Femur (tissue), 1 donor: ENCODE data around the gene SLC8B1.

Experiments
- DNase-seq: peaks from one replicate; pipeline ENCODE4 v3.0.0-alpha.2; 2017

The SLC8B1 gene

DNA sequence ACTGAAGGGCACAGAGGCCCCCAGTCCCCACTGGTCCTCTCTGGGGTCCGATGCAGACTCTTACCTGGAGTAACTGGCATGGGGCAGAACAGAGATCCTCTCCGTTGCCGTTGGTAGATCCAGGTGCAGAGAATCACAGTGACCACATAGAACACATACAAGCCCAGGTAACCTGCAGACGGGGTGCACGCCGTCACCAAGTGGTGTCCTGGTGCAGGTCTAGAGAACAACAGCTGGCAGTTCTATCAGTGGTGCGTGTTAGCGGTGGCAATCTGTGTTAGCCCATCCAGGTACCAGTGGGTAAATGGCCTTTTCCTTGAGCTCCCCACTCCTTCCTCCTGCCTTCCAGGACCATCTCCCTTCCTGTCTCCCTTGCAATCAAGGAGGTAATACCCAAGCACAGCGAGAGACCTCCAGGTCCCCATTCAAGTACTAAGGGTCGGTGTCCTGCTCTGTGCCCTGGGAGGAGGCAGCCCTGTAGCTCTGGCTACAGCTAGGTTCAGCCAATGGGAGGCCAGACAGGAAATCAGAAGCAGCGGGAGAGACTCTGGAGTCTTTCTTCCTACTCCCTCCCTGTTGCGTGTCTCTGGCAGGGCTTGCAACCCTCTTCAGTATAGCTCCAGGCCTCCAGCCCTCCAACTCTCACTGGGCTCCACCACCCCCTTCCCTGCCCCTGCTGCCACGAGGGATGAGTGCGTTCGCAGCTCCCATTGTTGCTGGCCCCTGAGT lies 15.8 kb downstream of the SLC8B1 start:
- no peak for DNase-seq

DNA sequence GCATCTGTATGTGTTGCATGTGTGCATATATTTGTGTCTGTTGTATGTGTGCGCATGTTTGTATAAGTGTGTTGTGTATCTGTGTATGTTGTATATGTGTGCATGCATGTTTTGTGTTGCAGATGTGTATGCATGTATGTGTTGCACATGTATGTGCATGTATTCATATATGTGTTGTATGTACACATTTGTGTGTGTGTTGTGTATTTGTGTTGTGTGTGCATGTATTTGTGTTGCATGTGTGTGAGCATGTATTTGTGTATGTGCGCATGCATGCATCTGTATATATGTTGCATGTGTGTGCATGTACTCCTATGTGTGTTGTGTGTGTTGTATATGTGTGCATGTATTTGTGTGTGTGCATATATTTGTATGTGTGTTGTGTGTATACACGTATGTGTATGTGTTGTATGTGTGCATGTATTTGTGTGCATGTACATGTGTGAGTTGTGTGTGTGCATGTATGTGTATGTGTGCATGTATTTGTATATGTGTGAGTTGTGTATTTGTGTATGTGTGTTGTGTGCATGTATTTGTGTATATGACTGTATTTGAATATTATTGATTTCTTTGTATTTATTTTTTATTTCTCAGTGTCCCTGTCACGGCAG lies 16.8 kb downstream of the SLC8B1 start:
- no peak for DNase-seq

DNA sequence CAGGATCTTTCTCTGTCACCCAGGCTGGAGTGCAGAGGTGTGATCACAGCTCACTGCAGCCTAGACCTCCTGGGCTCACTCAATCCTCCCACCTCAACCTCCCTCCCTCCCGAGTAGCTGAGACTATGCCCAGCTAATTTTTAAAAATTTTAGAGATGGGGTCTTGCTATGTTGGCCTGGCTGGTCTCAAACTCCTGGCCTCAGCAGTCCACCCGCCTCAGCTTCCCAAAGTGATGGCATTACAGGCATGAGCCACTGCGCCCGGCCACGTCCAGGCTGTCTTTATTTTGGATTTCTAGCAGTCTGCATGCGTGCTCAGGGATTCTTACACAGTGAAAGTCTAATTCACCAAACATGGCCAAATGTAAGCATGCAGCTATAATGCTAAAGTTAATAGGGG lies 17.8 kb downstream of the SLC8B1 start:
- DNase-seq, result no peak

DNA sequence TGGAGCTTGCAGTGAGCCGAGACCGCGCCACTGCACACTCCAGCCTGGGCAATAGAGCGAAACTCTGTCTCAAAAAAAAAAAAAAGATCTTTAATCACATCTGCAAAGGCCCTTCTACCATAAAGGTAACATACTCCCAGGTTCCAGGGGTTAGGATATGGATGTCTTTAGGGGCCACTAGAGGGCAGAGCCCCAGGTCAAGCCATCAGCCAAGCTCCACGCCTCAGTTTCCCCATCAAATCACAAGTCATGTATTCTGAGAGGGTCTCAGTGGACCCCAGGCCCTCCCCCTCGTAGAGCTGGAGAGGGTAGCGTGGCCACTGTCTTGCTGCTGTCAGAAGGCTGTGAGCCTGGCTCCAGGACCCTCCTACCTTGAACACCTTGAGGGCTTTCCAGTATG lies 18.8 kb downstream of the SLC8B1 start:
- no peak for DNase-seq

DNA sequence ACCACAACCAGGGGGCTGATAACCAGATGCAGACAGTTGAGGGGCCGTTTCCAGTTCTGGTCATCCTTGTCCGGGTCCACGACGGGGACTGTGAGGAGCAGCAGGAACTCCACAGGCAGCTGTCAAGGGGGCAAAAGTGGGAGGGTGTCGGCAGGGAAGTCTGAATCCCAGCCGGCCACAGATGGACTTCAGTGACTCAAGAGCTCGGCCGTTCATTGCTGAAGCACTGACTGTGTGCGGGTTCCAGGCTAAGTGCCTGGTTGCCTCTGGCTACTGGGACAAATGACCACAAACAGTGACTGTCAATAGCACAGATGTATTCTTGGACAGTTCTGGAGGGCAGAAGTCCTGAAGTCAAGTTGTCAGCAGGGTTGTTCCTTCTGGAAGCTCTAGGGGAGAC lies 19.6 kb downstream of the SLC8B1 start:
- no peak for DNase-seq

DNA sequence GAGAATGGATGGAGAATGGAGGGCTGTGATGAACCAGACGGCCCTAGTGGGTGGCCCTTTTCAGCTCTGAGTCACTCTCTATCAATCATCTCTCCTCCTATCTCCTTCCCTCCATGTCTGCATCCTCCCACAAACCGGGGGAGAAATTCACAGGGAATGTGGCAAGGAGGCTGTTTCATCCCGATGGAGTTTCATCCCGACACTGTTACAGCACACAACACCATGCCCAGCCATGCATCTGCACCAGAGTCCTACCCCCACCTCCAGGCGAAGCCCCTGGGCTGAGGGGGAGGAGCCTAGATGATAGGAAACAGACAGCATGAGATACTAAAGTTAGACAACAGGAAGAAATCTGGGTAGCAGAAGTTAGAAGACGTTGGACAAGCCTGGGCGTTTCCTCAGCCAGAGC lies 20.8 kb downstream of the SLC8B1 start:
- no peak for DNase-seq

DNA sequence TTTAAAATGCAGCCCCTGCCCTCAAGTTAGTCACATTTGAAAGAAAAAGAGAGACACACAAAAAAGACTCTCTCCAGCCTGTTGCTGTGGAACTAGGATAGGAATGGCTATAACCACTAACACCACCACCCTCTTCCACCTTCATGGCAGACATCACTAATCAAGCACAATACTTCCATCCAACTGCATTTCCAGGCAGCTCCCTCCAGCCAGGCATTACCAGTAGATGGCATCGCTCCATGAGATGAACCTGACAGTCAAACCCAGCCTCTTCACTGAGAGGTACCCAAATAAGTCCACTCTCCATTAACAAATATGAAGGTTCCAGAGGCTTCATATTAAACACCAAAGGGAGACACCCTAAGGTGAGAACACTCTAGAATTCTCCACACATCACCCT lies 24.4 kb downstream of the SLC8B1 start:
- no peak for DNase-seq

DNA sequence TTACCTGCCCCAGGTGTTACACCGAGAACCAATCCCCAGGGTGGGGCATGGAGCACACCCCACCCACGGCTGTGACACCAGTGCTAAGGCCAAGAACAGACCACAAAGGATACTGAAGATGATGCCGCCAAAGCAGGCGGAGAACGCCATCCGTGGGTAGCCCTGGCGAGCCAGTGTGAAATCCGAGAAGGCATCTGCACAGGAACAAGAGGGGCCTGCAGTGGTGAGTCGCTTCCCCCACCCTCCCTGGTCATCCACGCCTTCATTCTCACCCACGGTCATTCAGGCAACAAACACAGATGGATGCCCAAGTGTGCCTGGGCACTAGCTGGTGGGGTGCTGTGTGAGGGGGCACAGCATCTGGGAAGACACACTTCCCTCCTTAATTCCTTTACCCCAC lies 28.5 kb downstream of the SLC8B1 start:
- no peak for DNase-seq

DNA sequence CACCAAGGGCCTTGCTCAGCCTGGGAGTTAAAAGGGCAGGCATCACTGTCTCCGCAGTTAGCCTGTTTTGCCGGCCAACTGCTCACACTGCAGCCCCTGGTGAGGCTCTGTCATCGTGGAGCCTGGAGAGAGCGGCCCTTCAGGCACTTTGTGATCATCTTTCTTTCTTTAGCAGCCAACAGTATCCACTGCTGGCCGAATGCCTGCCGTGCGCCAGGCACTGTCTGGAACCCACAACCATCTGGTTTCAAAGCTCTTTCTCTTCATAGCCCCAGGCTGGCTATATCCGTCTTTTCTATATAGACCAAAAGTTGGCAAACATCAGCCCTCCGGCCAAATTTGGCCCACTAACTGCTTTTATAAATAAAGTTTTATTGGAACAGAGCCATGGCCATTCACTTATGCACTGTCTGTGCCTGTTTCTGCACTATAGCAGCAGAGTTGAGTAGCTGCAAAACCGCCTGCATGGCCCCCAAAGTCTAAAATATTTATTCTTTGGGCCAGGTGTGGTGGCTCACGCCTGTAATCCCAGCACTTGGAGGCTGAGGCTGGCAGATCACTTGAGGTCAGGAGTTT lies 29.5 kb downstream of the SLC8B1 start:
- DNase-seq, result no peak

DNA sequence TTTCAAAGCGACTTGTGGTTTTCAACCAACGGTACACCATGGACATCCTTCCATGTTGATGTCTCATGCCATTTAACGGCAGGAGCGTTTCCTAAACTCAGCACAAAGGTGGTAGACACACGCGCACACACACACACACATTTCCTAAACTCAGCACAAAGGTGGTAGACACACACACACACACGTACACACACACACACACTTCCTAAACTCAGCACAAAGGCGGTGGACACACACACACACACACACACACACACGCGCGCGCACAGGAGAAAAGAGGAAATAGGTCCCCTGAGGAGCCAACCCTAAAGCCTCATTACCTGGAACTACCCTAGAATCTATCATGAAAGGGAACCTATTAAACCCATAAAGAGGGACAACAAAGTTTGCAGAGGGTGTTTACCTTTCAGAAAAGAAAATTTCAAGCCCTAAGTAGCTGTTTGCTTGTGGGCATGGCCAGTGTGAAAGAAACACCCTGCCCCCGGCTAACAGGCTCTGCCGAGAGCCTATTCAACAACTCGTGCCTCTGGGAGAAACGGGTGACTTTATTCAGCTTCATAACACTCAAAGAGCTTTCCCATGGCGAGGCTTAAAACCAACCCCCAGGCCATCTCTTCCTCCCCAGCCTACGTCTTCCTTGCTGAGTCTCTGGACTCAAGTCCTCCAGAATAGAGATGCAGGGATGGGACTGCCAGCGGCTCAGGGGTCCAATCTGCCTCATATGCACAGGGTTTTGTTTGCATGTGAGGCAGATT lies 31.8 kb downstream of the SLC8B1 start:
- DNase-seq, result no peak

DNA sequence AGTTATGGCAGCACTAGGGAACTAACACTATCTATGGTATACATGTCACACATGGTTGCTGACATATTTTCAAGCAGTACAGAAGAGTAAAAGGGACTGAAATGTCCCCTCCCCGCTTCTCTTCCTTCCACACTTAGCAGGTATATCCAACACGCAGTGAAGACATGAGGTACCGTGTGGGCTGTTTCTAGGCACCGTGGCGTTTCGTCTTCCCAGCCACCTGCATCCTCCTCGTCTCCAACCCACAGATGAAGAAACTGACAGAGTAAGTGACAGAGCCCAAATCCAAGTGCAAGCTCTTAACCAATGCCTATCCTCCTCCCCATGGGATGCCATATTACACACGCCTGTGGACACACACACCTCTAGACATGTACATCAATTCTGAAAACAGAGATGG lies 32.4 kb downstream of the SLC8B1 start:
- DNase-seq, result no peak

DNA sequence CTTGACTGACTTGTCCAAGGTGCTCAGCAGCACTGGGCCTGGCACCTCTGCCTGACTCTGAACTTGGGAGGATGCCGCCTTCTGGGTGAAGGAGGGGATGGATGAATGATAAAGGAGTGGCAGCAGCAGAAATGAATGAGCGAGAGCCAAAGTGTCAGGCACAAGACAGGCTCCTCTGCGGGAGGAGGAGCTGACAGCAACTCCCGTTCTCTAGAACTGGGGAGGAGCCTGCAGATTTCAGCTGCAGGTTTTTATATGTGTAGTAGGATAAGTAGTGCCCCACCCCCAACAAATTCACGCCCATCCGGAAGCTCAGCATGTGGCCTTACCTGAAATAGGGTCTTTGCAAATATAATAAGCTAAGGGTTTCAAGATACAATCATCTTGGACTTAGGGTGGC lies 33.1 kb downstream of the SLC8B1 start:
- no peak for DNase-seq

DNA sequence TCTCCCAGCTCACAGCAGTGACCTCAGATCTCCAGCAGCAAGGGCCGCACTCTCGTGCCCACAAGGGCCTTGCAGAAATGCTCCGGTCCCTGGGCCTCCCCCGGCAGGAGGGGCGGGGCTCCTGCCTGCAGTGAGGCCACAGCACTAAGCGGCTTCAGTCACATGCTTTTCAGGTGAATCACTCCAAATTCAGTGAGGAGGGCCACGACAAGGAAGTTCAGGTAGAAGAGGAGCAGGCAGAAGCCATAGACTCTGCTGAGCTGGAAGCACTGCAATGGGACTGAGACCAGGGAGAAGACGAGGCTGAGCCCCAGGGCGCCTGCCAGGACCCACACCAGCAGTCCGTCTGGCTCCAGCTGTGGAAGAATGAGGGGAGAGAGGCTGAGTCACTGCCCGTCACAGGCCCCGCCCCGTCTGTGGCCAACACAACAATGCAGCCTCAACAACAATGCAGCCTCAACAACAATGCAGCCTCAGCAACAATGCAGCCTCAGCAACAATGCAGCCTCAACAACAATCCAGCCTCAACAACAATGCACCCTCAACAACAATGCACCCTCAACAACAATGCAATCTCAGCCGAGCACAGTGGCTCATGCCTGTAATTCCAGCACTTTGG lies 35.2 kb downstream of the SLC8B1 start:
- no peak for DNase-seq

DNA sequence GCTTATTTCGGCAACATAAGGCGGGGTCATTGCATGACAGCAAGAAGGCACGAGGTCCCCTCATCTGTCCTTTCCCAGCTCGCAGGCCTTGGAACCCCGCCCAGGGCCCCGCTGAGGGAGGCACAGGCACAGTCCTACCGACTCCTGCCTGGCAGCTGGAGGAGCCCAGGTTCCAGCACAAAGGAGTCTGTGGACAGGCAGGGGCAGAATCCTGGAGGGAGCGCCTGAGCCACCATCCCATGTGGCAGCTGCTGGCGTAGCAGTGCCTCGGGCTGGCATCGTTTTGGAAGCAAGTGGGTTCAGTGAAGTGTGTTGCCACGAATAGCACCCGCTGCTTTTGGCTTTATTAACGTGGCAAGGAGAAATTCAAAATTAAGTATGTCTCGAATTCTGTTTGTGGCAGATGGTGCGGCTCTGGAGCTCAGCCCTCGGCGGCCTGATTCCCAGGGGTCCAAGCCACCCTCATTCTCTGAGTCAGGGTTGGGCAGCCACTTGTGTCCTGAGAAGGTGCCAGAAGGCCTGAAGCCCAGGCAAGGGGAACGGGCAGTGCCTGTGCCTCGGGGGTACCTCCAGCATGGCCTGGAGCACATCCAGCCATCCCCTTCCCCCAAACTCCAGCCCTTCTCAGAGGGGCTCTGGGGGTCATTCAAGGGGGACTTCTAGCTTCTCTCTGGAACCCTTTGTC lies 35.9 kb downstream of the SLC8B1 start:
- DNase-seq, result peak; percentile 53

DNA sequence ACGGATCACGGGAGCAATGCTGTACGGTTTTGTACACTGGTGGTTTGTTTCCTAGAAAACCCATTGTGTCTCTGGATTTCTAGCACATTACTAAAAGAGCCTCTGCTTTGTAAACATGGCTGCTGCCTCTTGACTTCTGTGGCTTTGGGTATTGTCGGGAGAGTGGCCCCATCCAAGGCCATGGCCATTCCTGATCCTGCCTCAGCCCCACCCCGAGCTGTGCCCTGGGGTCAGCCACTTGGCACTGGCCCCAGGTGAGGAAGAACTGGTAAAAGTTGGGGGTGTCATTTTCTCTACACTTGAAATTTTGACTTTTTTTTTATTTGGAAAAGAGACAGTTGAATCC lies 36.5 kb downstream of the SLC8B1 start:
- no peak for DNase-seq

DNA sequence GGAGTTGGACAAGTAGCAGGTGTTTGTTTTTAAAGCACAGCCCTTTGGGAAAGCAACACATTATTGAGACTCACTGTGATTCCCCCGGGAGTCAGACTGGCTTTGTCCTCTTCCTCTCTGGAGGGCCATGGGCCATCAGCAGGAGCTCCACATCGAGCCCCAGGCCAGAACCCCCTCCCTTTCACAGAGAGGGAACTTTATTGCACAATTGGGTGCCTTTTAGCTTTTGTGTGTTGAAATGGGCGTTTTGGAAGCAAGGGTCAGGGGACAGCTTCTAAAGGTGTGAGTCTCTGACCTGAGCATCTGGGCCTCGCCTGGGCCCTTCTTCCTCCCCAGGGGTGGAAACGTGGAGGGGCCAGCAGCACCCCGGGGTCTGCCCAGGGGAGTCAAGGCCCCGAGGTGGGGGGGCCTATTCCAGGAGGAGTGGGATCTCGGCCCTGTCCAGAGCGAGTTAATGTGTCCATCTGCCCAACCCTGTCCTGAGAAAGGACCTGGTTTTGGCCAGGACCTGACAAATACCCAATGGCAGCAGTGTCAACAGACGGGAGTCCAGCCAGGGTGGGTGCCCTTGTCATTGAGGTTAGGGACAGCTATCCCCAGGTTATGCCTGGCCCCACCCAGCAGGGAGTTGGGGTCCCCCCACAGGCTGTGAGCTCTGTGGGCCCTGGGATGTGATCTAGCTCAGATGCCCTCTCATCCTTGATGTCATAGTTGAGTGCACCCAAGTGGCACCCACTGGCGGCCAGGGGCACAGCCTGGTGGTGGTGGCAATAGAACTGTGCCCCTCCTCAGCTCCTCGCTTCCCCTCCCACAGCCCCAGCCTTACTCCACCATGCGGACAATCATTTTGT lies 37.1 kb downstream of the SLC8B1 start:
- no peak for DNase-seq

DNA sequence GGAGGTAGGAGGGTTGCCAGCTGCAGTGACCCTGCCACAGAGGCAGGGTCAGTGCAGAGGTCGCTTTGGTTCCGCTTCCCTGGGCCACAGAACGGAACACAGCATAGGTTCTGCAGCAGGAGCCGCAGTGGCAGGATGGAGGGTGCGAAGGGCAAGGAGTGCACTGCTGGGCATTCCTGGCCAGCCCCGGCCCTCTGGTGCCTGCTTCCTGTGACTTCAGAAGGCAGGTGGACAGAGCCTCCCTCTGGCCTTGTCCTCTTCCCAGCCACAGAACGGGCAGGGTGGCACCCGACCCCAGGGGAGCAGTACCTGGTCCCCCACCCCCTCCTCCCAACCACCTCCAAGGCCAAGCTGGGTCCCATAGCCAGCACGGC lies 37.7 kb downstream of the SLC8B1 start:
- no peak for DNase-seq

DNA sequence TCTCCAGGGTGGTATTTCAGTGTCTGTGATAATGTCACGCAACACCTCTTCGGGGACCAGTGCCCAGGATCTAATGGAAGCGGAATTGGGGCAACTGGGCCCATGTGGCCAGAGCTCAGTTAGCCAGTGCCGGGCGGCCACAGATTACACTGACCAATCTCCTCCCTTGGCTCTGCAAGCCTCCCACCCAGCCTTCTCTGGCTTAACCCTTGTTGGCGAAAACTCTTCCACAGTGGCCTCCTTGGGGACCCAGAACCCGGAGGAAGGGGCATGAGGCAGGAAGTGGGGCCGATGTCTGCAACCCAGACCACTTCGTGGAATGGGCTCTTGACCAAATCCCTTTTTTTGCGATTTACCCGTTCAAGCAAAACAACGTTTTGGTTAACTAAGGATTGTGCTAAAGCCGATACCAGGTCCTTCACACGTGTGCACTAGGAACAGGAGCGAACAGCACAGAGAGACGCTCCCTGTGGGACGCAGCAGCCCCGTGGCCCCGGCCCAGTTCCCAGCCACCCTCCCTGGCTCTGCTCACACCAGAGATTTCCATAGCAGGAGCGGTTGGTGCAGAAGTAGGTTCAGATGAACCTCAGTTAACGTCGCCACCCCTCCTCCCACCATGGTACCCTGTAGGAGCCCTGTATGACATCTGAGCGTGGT lies 38.2 kb downstream of the SLC8B1 start:
- DNase-seq, result no peak

DNA sequence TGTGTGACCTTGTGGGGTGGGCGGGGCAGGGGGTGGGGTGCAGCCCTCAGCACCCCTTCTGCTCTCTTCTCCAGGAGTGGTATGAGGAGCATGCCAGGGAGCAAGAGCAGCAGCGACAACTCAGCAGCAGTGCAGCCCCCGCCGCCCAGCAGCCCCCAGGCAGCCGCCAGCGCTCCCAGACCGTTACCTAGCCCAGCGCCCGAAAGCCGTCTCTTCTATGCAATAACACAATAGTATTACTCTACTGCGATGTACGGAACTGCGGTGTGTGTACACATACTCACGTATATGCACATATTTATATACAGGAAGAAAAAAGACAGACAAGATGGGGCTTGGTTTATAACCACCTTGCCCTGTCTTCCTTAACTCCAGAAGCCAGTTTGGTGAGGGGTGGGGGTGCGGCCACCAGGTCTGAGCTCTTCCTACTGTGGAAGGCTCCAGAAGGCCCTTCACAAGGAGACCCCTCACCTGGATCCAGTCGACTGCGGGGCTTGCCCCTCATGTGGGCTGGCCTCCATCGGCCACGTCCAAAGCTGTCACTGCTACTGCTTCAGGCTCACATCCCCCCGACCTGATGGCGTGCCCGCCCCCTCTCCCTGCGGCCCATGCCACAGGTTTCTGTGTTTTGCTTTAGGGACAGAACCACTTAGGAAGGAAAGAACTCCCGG lies 38.9 kb downstream of the SLC8B1 start:
- no peak for DNase-seq

DNA sequence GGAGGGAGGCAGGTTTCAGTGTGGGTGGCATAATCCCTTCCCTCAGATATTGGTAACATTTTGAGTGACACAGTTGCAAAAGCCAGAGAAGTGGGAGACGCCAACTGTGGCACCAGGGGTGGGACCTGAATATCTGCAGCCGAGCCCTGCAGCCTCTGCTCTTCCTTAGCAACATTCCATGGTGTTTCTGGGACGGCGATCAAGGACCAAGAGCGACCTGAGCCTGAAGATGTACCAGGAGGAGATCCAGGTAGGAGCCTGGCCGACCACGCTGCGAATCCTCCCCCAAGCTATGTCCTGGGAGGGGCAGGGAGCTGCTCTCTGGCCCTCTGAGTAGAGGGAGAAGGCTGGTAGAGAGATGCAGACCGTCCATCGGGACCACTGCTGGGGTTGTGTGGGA lies 41.8 kb downstream of the SLC8B1 start:
- no peak for DNase-seq

DNA sequence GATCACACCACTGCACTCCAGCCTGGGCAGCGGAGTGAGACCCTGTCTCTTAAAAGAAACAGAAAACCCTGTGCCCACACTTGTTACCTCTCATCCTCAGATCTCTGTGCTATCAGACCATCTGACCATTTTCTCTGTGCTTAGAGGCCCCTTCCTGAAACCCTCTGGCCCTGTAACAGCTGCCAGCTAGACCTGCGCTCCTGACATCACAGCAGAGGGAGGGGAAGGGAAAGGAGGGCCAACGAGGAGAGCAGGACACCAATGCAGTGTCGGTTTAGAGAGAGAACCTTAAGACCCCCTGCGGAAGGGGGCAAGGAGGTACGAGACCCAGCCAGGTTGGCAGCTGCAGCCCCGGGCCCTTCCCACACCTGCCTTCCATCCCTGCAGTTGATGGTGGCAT lies 42.4 kb downstream of the SLC8B1 start:
- DNase-seq, result no peak
